ENCODE results near the gene USHBP1. TPM values are rescaled to one million over a fixed set of nuclear protein-coding genes. Genes with fewer than 3 reads are reported as not detected.
A peak's percentile ranks its signal among the peaks of the same experiment; 100 is the strongest.

USHBP1 gene
- total RNA-seq, 2 experiments from 2014 or later: not detected

DNA sequence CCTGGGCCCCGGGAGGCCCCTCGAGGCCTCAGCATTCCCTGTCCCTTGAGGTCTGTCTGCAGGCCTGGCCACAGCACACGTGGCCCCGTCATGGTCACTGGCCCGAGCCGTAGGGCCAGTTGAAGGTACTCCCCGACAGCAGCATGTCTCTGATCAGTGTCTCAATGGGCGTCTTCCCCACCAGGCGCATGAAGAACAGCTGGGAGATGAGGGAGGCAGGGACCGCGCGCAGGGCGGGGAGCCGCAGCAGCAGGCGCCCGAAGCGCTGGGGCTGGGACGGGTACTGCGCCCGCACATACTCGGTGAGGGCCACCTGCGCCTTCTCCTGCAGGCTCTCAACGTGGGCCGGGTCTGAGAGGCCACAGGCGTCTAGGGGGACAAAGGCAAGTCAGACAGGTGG, 32.3 kb downstream of the USHBP1 start:
- Mint-ChIP-seq H3K4me3 (peak overlapping the region; percentile 15), H3K27me3 (no peaks in the 10 kb centered on the region), H3K9me3 (no peaks in the 10 kb centered on the region), H3K36me3 (ENCODE audit: low read depth) (no peaks in the 10 kb centered on the region), H3K27ac (no peak overlapping the region), H3K4me1 (ENCODE audit: low read depth) (peaks cover 6% of the 10 kb centered on the region)
- TF ChIP-seq, protein P1, sequence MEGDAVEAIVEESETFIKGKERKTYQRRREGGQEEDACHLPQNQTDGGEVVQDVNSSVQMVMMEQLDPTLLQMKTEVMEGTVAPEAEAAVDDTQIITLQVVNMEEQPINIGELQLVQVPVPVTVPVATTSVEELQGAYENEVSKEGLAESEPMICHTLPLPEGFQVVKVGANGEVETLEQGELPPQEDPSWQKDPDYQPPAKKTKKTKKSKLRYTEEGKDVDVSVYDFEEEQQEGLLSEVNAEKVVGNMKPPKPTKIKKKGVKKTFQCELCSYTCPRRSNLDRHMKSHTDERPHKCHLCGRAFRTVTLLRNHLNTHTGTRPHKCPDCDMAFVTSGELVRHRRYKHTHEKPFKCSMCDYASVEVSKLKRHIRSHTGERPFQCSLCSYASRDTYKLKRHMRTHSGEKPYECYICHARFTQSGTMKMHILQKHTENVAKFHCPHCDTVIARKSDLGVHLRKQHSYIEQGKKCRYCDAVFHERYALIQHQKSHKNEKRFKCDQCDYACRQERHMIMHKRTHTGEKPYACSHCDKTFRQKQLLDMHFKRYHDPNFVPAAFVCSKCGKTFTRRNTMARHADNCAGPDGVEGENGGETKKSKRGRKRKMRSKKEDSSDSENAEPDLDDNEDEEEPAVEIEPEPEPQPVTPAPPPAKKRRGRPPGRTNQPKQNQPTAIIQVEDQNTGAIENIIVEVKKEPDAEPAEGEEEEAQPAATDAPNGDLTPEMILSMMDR (IDR thresholded peaks at IDR 0.05): no peak
- DNase-seq (no peak), ATAC-seq (ENCODE audit: poor library complexity) (no peak)
- intact Hi-C loops (cut with DNase I, micrococcal nuclease): loop anchor here in 1 of 2 experiments (2.0 kb wide), 1 partner anchor 165 kb away; no protein-coding TSS in a partner anchor
- no peak overlapping the region for H3K27ac ChIP-seq (ENCODE audit: low read depth in 1 of 2, low read length in 2 of 2)
- POLR2A ChIA-PET: no interaction called here
- H3K4me1 ChIP-seq (ENCODE audit: insufficient read depth, low read length): peaks cover 29% of the 10 kb centered on the region
- H3K4me3 ChIP-seq (ENCODE audit: low read length): no peak overlapping the region
- CTCF ChIA-PET: no interaction called here
- H3K9me3 ChIP-seq (ENCODE audit: control insufficient read depth in 1 of 2, insufficient read depth in 1 of 2, low read length in 2 of 2): no peaks in the 10 kb centered on the region
- H3K36me3 ChIP-seq (ENCODE audit: insufficient read depth, low read length): no peaks in the 10 kb centered on the region
- H3K27me3 ChIP-seq (ENCODE audit: control insufficient read depth in 1 of 2, insufficient read depth in 2 of 2, low read length in 2 of 2): no peaks in the 10 kb centered on the region

- ChIA-PET POLR2A (interaction anchor here (0.9 kb wide), 1 partner anchor 15 kb away, joined by 5 read pairs; the partner anchor contains the start of gene USE1), CTCF (no interaction called here)
- no peak overlapping the region for H3K4me3 ChIP-seq (ENCODE audit: low read length)
- H3K36me3 ChIP-seq (ENCODE audit: insufficient read depth, low read length): no peaks in the 10 kb centered on the region
- H3K27me3 ChIP-seq (ENCODE audit: control insufficient read depth in 1 of 2, insufficient read depth in 2 of 2, low read length in 2 of 2): no peaks in the 10 kb centered on the region
- H3K4me1 Mint-ChIP-seq (ENCODE audit: low read depth): peaks cover 11% of the 10 kb centered on the region
- H3K36me3 Mint-ChIP-seq (ENCODE audit: low read depth): peaks cover 5% of the 10 kb centered on the region
- DNase-seq (no peak), ATAC-seq (ENCODE audit: poor library complexity) (no peak)
- H3K4me1 ChIP-seq (ENCODE audit: insufficient read depth, low read length): peaks cover 33% of the 10 kb centered on the region
- no peaks in the 10 kb centered on the region for H3K9me3 Mint-ChIP-seq
- H3K4me3 Mint-ChIP-seq: no peak overlapping the region
- H3K9me3 ChIP-seq (ENCODE audit: control insufficient read depth in 1 of 2, insufficient read depth in 1 of 2, low read length in 2 of 2): no peaks in the 10 kb centered on the region
- TF ChIP-seq, protein P1 (IDR thresholded peaks at IDR 0.05): no peak
- H3K27me3 Mint-ChIP-seq: no peaks in the 10 kb centered on the region
- no peak overlapping the region for H3K27ac Mint-ChIP-seq
- H3K27ac ChIP-seq (ENCODE audit: low read depth in 1 of 2, low read length in 2 of 2): no peak overlapping the region
- intact Hi-C loops (cut with DNase I, micrococcal nuclease): loop anchor here in 1 of 2 experiments (5.0 kb wide), 2 partner anchors 37 to 153 kb away; partner anchors contain the start of genes BABAM1, HAUS8 and MYO9B
These were observed 34.7 kb downstream of the USHBP1 start for GRCh38 chr19:17229890-17230289.

DNA sequence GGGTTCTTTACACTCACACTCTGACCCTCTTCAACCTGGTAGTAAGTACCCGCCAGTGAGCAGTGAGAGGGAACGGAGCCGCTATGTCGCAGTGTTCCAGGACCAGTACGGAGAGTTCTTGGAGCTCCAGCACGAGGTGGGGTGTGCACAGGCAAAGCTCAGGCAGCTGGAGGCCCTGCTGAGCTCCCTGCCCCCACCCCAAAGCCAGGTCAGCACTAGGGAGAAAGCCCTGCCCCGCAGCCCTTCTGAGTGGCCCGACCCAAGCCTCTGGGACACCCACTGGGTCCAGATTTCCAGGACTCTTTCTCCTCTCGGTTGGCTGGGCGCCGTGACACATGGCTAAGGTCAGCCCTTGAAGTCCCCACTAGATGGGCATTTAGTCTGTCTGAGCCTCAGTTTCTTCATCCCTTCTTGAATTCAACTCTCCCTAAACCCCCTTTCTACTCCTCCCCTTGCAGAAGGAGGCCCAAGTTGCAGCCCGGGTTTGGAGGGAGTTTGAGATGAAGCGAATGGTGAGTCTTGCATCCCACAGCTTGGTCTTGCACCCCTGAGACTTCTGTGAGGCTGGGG, 36.7 kb downstream of the USHBP1 start:
- intact Hi-C loops (cut with DNase I, micrococcal nuclease): loop anchor here in 1 of 2 experiments (2.0 to 5.0 kb wide), 3 partner anchors 39 to 151 kb away; partner anchors contain the start of genes BABAM1, HAUS8, MRPL34 and MYO9B
- no peak for ATAC-seq (ENCODE audit: poor library complexity)
- Histone ChIP-seq H3K4me1 (ENCODE audit: insufficient read depth, low read length) (peaks cover 24% of the 10 kb centered on the region), H3K9me3 (ENCODE audit: control insufficient read depth in 1 of 2, insufficient read depth in 1 of 2, low read length in 2 of 2) (no peaks in the 10 kb centered on the region), H3K4me3 (ENCODE audit: low read length) (no peak overlapping the region), H3K27ac (ENCODE audit: low read depth in 1 of 2, low read length in 2 of 2) (no peak overlapping the region), H3K36me3 (ENCODE audit: insufficient read depth, low read length) (no peaks in the 10 kb centered on the region), H3K27me3 (ENCODE audit: control insufficient read depth in 1 of 2, insufficient read depth in 2 of 2, low read length in 2 of 2) (no peaks in the 10 kb centered on the region)
- TF ChIP-seq, protein P1 (IDR thresholded peaks at IDR 0.05): no peak
- peaks cover 5% of the 10 kb centered on the region for H3K36me3 Mint-ChIP-seq (ENCODE audit: low read depth)
- H3K27me3 Mint-ChIP-seq: no peaks in the 10 kb centered on the region
- no peak overlapping the region for H3K27ac Mint-ChIP-seq
- ChIA-PET POLR2A (interaction anchor here (3.6 kb wide), 1 partner anchor 13 kb away, joined by 97 read pairs; the partner anchor contains the start of gene USE1), CTCF (interaction anchor here (1.7 kb wide), 1 partner anchor 8 kb away, joined by 14 read pairs; no protein-coding TSS in a partner anchor)
- peak overlapping the region; percentile 38 for H3K4me3 Mint-ChIP-seq
- H3K9me3 Mint-ChIP-seq: no peaks in the 10 kb centered on the region
- peak in 1 of 14 experiments; percentile 37 for DNase-seq
- peaks cover 4% of the 10 kb centered on the region for H3K4me1 Mint-ChIP-seq (ENCODE audit: low read depth)

All from CD4-positive, alpha-beta T cell (primary cell).